HepG2 (cell line): ENCODE measurements around the gene ADSS1. TPM values are rescaled to one million over a fixed set of nuclear protein-coding genes. Genes with fewer than 3 reads are reported as not detected.

Experiments used
- ATAC-seq: fragments of 200-7000 bp; cut with Tn5 transposase; 3 replicates; pipeline ENCODE4 v1.9.1; 2020; ENCODE audit warnings: mild to moderate bottlenecking, moderate library complexity
- BruUV-seq: library from RNA; stranded (reverse); fragments of 400-500 nt; replicated peaks from 2 replicates; lab custom pipeline; 2021; lab: Mats Ljungman, UMichigan
- CTCF ChIA-PET: fragments of 300-600 bp; formaldehyde crosslinking; extraction: SDS; loops from one replicate; lab custom pipeline; 2021; ENCODE audit warnings: low total read pairs, inconsistent platforms, low intra/inter-chr PET ratio; lab: Yijun Ruan, JAX
- POLR2A ChIA-PET: fragments of 350-600 bp; sonication (Branson Sonifier 250); formaldehyde crosslinking; loops from one replicate; lab custom pipeline; 2020; ENCODE audit warnings: antibody characterized with exemption, inconsistent platforms; lab: Yijun Ruan, JAX
- DNase-seq: peaks from one replicate; pipeline ENCODE4 v3.0.0-alpha.2; 2015; ENCODE audit warnings: low spot score
- FAIRE-seq: peaks from 3 replicates; lab custom pipeline; 2011; peaks lifted over from hg19 to GRCh38; lab: Jason Lieb, UNC
- H2AFZ ChIP-seq: one replicate; pipeline ENCODE4 v1.6.1; 2011; ENCODE audit warnings: low read length, inconsistent platforms
- H3K27ac ChIP-seq: fragments of 300-600 bp; 3 replicates; pipeline ENCODE4 v1.8.0; 2011; ENCODE audit warnings: mixed run types, mild to moderate bottlenecking, mixed read lengths, low read length, inconsistent platforms; ENCODE audit not compliant: insufficient read depth; ENCODE audit errors: extremely low read length
- H3K27me3 ChIP-seq, 2 experiments: fragments of 200-600 bp in 1 of 2; 2 replicates in 1 of 2; 3 replicates in 1 of 2; pipeline versions ENCODE4 v1.6.0 to v1.8.0; 2011; ENCODE audit warnings: low read length in 2 of 2, mild to moderate bottlenecking in 2 of 2, moderate library complexity in 2 of 2, inconsistent platforms in 1 of 2; ENCODE audit not compliant: insufficient read depth in 2 of 2, control insufficient read depth in 1 of 2
- H3K36me3 ChIP-seq, 2 experiments: fragments of 200-600 bp in 1 of 2; replicated peaks in 1 of 2; 2 replicates in 1 of 2; 3 replicates in 1 of 2; pipeline versions ENCODE4 v1.5.1 to v1.8.0; 2011; ENCODE audit warnings: low read length in 2 of 2, inconsistent platforms in 1 of 2; ENCODE audit not compliant: insufficient read depth in 2 of 2, control insufficient read depth in 1 of 2
- H3K4me1 ChIP-seq: 2 replicates; pipeline ENCODE4 v1.5.1; 2012; ENCODE audit warnings: low read length, inconsistent platforms; ENCODE audit not compliant: insufficient read depth
- H3K4me2 ChIP-seq: 2 replicates; pipeline ENCODE4 v1.6.0; 2011; ENCODE audit warnings: low read depth, low read length, inconsistent platforms
- H3K4me3 ChIP-seq, 3 experiments: fragments of 200-600 bp in 1 of 3; sonication (generic), shearing (Covaris generic) in 1 of 3; replicated peaks in 1 of 3; 2 replicates each; pipeline ENCODE4 v1.5.1; 2011 to 2016; ENCODE audit warnings: low read length in 3 of 3, inconsistent platforms in 2 of 3, low read depth in 2 of 3, mild to moderate bottlenecking in 2 of 3, control low read depth in 1 of 3, mixed read lengths in 1 of 3; ENCODE audit not compliant: insufficient read depth in 1 of 3
- H3K79me2 ChIP-seq: one replicate; pipeline ENCODE4 v1.6.1; 2011; ENCODE audit warnings: low read length, inconsistent platforms; ENCODE audit not compliant: insufficient read depth
- H3K9ac ChIP-seq: 2 replicates; pipeline ENCODE4 v1.6.0; 2011; ENCODE audit warnings: mild to moderate bottlenecking, low read depth, low read length, inconsistent platforms; ENCODE audit not compliant: insufficient read depth
- H3K9me3 ChIP-seq: 2 replicates; pipeline ENCODE4 v1.5.1; 2012; ENCODE audit warnings: mild to moderate bottlenecking, low read length
- H4K20me1 ChIP-seq: 2 replicates; pipeline ENCODE4 v1.6.0; 2011; ENCODE audit warnings: inconsistent platforms, mild to moderate bottlenecking, low read length, moderate library complexity; ENCODE audit not compliant: insufficient read depth
- ATF2 ChIP-seq: sonication (generic); formaldehyde crosslinking; IDR thresholded peaks from 2 replicates; pipeline ENCODE4 v1.4.0; 2020; ENCODE audit warnings: missing genetic modification reagents
- DNMT3B ChIP-seq: conservative IDR thresholded peaks from 2 replicates; pipeline ENCODE4 v1.6.1; 2016; ENCODE audit warnings: missing biosample characterization, control low read depth
- DZIP1 ChIP-seq: sonication (generic); formaldehyde crosslinking; IDR thresholded peaks from 2 replicates; pipeline ENCODE4 v1.5.0; 2020; ENCODE audit warnings: mild to moderate bottlenecking, missing genetic modification reagents
- ELK4 ChIP-seq: sonication (generic); formaldehyde crosslinking; IDR thresholded peaks from 2 replicates; pipeline ENCODE4 v1.9.0; 2021; ENCODE audit warnings: missing genetic modification reagents, borderline replicate concordance
- ETV6 ChIP-seq: sonication (generic); formaldehyde crosslinking; conservative IDR thresholded peaks from 2 replicates; pipeline ENCODE4 v1.4.0; 2020; ENCODE audit warnings: missing genetic modification reagents
- GATAD1 ChIP-seq: IDR thresholded peaks from 2 replicates; pipeline ENCODE4 v1.6.1; 2016; ENCODE audit warnings: missing genetic modification reagents, missing compliant biosample characterization
- HDAC2 ChIP-seq: sonication (generic); formaldehyde crosslinking; IDR thresholded peaks from 2 replicates; pipeline ENCODE4 v1.4.0; 2020; ENCODE audit warnings: missing genetic modification reagents
- IKZF4 ChIP-seq: sonication (generic); formaldehyde crosslinking; IDR thresholded peaks from 2 replicates; pipeline ENCODE4 v1.5.1; 2020; ENCODE audit warnings: borderline replicate concordance, mild to moderate bottlenecking, low read depth, missing genetic modification reagents; ENCODE audit errors: not compliant biosample characterization
- IRX3 ChIP-seq: sonication (generic); formaldehyde crosslinking; IDR thresholded peaks from 2 replicates; pipeline ENCODE4 v1.8.1; 2023; ENCODE audit warnings: mild to moderate bottlenecking, low read depth, missing genetic modification reagents, borderline replicate concordance
- LBX2 ChIP-seq: sonication (generic); formaldehyde crosslinking; IDR thresholded peaks from 2 replicates; pipeline ENCODE4 v1.5.0; 2020; ENCODE audit warnings: missing genetic modification reagents, mild to moderate bottlenecking, borderline replicate concordance
- POLR2AphosphoS5 ChIP-seq: IDR thresholded peaks from 2 replicates; pipeline ENCODE4 v1.6.1; 2012; ENCODE audit warnings: low read depth, low read length
- SETDB1 ChIP-seq: sonication (generic); formaldehyde crosslinking; IDR thresholded peaks from 2 replicates; pipeline ENCODE4 v1.5.1; 2020; ENCODE audit warnings: missing genetic modification reagents, mild to moderate bottlenecking, borderline replicate concordance
- SMYD3 ChIP-seq: sonication (generic); formaldehyde crosslinking; IDR thresholded peaks from 2 replicates; pipeline ENCODE4 v1.8.1; 2023; ENCODE audit warnings: mild to moderate bottlenecking, missing genetic modification reagents
- TCF7 ChIP-seq: sonication (generic); IDR thresholded peaks from 2 replicates; pipeline ENCODE4 v1.6.1; 2016; ENCODE audit warnings: antibody characterized with exemption, low read depth
- TP53 ChIP-seq: sonication (generic); formaldehyde crosslinking; conservative IDR thresholded peaks from 2 replicates; pipeline ENCODE4 v1.4.0; 2020; ENCODE audit warnings: missing genetic modification reagents
- XBP1 ChIP-seq: sonication (generic); formaldehyde crosslinking; IDR thresholded peaks from 2 replicates; pipeline ENCODE4 v1.5.0; 2020; ENCODE audit warnings: missing genetic modification reagents
- ZNF567 ChIP-seq: sonication (generic); formaldehyde crosslinking; IDR thresholded peaks from 2 replicates; pipeline ENCODE4 v1.8.1; 2023; ENCODE audit warnings: mild to moderate bottlenecking, missing genetic modification reagents, borderline replicate concordance
- ZNF776 ChIP-seq: sonication (generic); formaldehyde crosslinking; IDR thresholded peaks from 2 replicates; pipeline ENCODE4 v1.4.0; 2020; ENCODE audit warnings: mild to moderate bottlenecking, missing genetic modification reagents
- WGBS: methylation state at CpG from one replicate; pipeline ENCODE4 v1.1.6; 2017; ENCODE audit warnings: low lambda C conversion rate; 5-methylcytosine and 5-hydroxymethylcytosine counted together
- in situ Hi-C: cut with HindIII; loops from 2 replicates; pipeline ENCODE4 v1.10.0; 2017; ENCODE audit warnings: low pct_unique_long_range_greater_than_20kb; ENCODE audit not compliant: extremely low pct_ligation_motif_present
- intact Hi-C: fragments of 100-400 bp; cut with micrococcal nuclease; formaldehyde crosslinking; loops from one replicate; pipeline ENCODE4 v1.10.0; 2022; ENCODE audit not compliant: unreplicated experiment
- polyA plus RNA-seq, 8 experiments: library from polyadenylated mRNA; depleted of rRNA in 3 of 8; stranded (reverse) in 7 of 8; unstranded in 1 of 8; fragments of >200 nt; fragmentation: Illumina TruSeq in 4 of 8; extraction: Trizol in 4 of 8; gene quantifications; 2 replicates each; pipeline versions ENCODE4 v1.2.1 to v1.2.3, GENCODE V29; 2011 to 2016; ENCODE audit warnings: low read depth in 4 of 8, missing spikeins in 1 of 8, mixed read lengths in 1 of 8; ENCODE audit not compliant: insufficient read depth in 1 of 8
- total RNA-seq, 5 experiments: library from RNA; depleted of rRNA; stranded (reverse); fragments of >200 nt; fragmentation: Illumina TruSeq; extraction: Trizol; gene quantifications; 2 replicates each; pipeline ENCODE4 v1.2.3, GENCODE V29; 2016; ENCODE audit warnings: low read depth in 1 of 5

The ADSS1 gene
- total and polyA plus RNA-seq, 2 of the 13 experiments (the other 11 are each of a cell fraction or from before 2014, with no cell fraction given) = 1.0 to 36.7 TPM

GRCh38 chr14:104715871-104716270 is 8.2 kb upstream of the ADSS1 start:
- Histone ChIP-seq H3K9ac (no peak overlapping the region), H4K20me1 (no peaks in the 10 kb centered on the region), H3K79me2 (no peaks in the 10 kb centered on the region), H3K36me3 (peaks cover 12 to 19% of the 10 kb centered on the region in 2 experiments; a peak in 3 of 5 replicates), H3K4me2 (no peak overlapping the region), H3K27ac (no peak overlapping the region), H3K27me3 (no peaks in the 10 kb centered on the region), H2AFZ (no peak overlapping the region), H3K4me3 (no peak overlapping the region), H3K4me1 (no peaks in the 10 kb centered on the region), H3K9me3 (no peaks in the 10 kb centered on the region)
- ATAC-seq (no peak), DNase-seq (no peak), FAIRE-seq (no peak)
- WGBS = no CpG with 5 or more reads among the region's 12 CpGs
- TF ChIP-seq TP53 (CRISPR knock-in tag) = no peak
- TF ChIP-seq DZIP1 (CRISPR knock-in tag) = no peak
- TF ChIP-seq ZNF776 (CRISPR knock-in tag) = no peak
- TF ChIP-seq GATAD1 (CRISPR knock-in tag) = no peak
- no peak for TF ChIP-seq DNMT3B (CRISPR knock-in tag)
- no peak for TF ChIP-seq TCF7
- TF ChIP-seq XBP1 (CRISPR knock-in tag) = no peak
- no peak for TF ChIP-seq ELK4 (CRISPR knock-in tag)
- no peak for TF ChIP-seq IRX3 (CRISPR knock-in tag)
- TF ChIP-seq SETDB1 = no peak
- no peak for TF ChIP-seq LBX2 (CRISPR knock-in tag)
- no peak for TF ChIP-seq IKZF4
- no peak for TF ChIP-seq POLR2AphosphoS5
- no peak for TF ChIP-seq SMYD3 (CRISPR knock-in tag)
- TF ChIP-seq ATF2 (CRISPR knock-in tag) = no peak
- TF ChIP-seq ZNF567 (CRISPR knock-in tag) = no peak
- TF ChIP-seq ETV6 (CRISPR knock-in tag) = no peak
- TF ChIP-seq HDAC2 (CRISPR knock-in tag) = no peak
- ChIA-PET POLR2A (no interaction called here), CTCF (no interaction called here)
- intact Hi-C loops (no loop called here), in situ Hi-C loops (no loop called here)
- BruUV-seq = no TSS peak
